Measurements from ENCODE around the gene DNAI4. TPM values are rescaled to one million over a fixed set of nuclear protein-coding genes. Genes with fewer than 3 reads are reported as not detected.

DNAI4 gene
- total RNA-seq, 2 experiments from 2014 or later = 1.9 to 10.2 TPM

GRCh38 chr1:66937529-66938234 lies 13.0 kb upstream of the DNAI4 start:
- no TSS peak for BruUV-seq (replicated peaks)
- ChIA-PET CTCF (ENCODE audit: unreplicated experiment) (no interaction called here), POLR2A (interaction anchor here (0.9 to 1.3 kb wide), 5 partner anchors 10 to 25 kb away, joined by 3 to 7 read pairs (median 3); partner anchors contain the start of genes DNAI4 and MIER1)
- Histone ChIP-seq H3K4me2 (ENCODE audit: low read length) (no peak overlapping the region), H3K4me1 (ENCODE audit: insufficient read depth, low read length, poor library complexity, severe bottlenecking) (peaks cover 37% of the 10 kb centered on the region), H3K4me3 (ENCODE audit: low read depth, low read length, poor library complexity, severe bottlenecking) (no peak overlapping the region), H3K36me3 (ENCODE audit: insufficient read depth, low read length) (peaks cover 95% of the 10 kb centered on the region), H3K9me2 (ENCODE audit: insufficient read depth, low read length) (no peaks in the 10 kb centered on the region), H2AFZ (ENCODE audit: low read length) (no peak overlapping the region), H4K20me1 (ENCODE audit: insufficient read depth, low read length) (peaks cover 33% of the 10 kb centered on the region; the same call in 1 of the 2 replicates), H3K27ac (ENCODE audit: low read depth, low read length, poor library complexity, severe bottlenecking) (no peak overlapping the region), H3K9me3 (ENCODE audit: low read length) (peaks cover 10% of the 10 kb centered on the region; the same call in 1 of the 2 replicates), H3K79me2 (ENCODE audit: insufficient read depth, low read depth, low read length) (peaks cover 100% of the 10 kb centered on the region)
- TF ChIP-seq CTCF (conservative IDR thresholded peaks at IDR 0.05; ENCODE audit: low read length) (no peak), EZH2phosphoT487 (IDR thresholded peaks at IDR 0.05; ENCODE audit: borderline replicate concordance, low read depth, low read length) (no peak)
- no peak for DNase-seq (ENCODE audit: low spot score)
- intact Hi-C loops (cut with micrococcal nuclease; ENCODE audit: unreplicated experiment) = no loop called here

- H3K36me3 ChIP-seq (ENCODE audit: insufficient read depth, low read length) = peaks cover 73% of the 10 kb centered on the region
- no peak for TF ChIP-seq CTCF (conservative IDR thresholded peaks at IDR 0.05; ENCODE audit: low read length)
- no peak for TF ChIP-seq EZH2phosphoT487 (IDR thresholded peaks at IDR 0.05; ENCODE audit: borderline replicate concordance, low read depth, low read length)
- intact Hi-C loops (cut with micrococcal nuclease; ENCODE audit: unreplicated experiment) = loop anchor here (5.0 kb wide), 1 partner anchor 48 kb away; no protein-coding TSS in a partner anchor
- ChIA-PET POLR2A (interaction anchor here (0.6 to 1.6 kb wide), 12 partner anchors 9 to 635 kb away, joined by 3 to 6 read pairs (median 4); partner anchors contain the start of genes DNAI4 and MIER1), CTCF (ENCODE audit: unreplicated experiment) (no interaction called here)
- no peak overlapping the region for H3K27ac ChIP-seq (ENCODE audit: low read depth, low read length, poor library complexity, severe bottlenecking)
- peak overlapping the region; percentile 76 for H3K4me2 ChIP-seq (ENCODE audit: low read length)
- H4K20me1 ChIP-seq (ENCODE audit: insufficient read depth, low read length) = peaks cover 38% of the 10 kb centered on the region; the same call in 1 of the 2 replicates
- peaks cover 49% of the 10 kb centered on the region for H3K4me1 ChIP-seq (ENCODE audit: insufficient read depth, low read length, poor library complexity, severe bottlenecking)
- peak overlapping the region; percentile 98 for H3K4me3 ChIP-seq (ENCODE audit: low read depth, low read length, poor library complexity, severe bottlenecking)
- no peak overlapping the region for H2AFZ ChIP-seq (ENCODE audit: low read length)
- no TSS peak for BruUV-seq (replicated peaks)
- peaks cover 10% of the 10 kb centered on the region; the same call in 1 of the 2 replicates for H3K9me3 ChIP-seq (ENCODE audit: low read length)
- H3K79me2 ChIP-seq (ENCODE audit: insufficient read depth, low read depth, low read length) = peaks cover 94% of the 10 kb centered on the region
- no peak for DNase-seq (ENCODE audit: low spot score)
- no peaks in the 10 kb centered on the region for H3K9me2 ChIP-seq (ENCODE audit: insufficient read depth, low read length)
Measured at GRCh38 chr1:66933887-66934700, 9.4 kb upstream of the DNAI4 start.
